Measurements from ENCODE around the gene FBXL19.

DNA sequence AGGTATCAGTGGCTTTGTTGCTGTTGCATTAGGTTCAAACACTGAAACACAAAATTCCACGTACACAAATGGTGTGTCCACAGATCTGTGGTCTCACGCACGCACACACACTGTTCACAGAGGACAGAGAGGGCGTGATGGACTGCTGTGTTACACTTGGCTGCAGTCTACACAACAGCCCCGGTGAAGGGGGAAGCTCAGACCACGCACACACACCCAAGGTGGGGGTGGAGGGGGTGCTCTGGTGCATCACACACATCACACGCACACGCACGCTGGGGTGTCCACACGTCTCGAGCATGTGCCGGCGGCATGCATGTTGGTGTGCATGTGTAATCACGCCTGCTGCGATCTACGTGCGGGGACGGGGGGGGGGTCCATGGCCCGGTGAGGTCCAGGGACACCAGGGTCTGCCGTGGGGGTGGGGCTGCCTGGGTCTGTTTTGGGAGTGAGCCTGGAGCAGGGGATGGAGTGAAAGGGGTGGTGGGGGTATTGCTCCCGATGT is 69.0 kb downstream of the FBXL19 start:
- TF ChIP-seq, protein P1, sequence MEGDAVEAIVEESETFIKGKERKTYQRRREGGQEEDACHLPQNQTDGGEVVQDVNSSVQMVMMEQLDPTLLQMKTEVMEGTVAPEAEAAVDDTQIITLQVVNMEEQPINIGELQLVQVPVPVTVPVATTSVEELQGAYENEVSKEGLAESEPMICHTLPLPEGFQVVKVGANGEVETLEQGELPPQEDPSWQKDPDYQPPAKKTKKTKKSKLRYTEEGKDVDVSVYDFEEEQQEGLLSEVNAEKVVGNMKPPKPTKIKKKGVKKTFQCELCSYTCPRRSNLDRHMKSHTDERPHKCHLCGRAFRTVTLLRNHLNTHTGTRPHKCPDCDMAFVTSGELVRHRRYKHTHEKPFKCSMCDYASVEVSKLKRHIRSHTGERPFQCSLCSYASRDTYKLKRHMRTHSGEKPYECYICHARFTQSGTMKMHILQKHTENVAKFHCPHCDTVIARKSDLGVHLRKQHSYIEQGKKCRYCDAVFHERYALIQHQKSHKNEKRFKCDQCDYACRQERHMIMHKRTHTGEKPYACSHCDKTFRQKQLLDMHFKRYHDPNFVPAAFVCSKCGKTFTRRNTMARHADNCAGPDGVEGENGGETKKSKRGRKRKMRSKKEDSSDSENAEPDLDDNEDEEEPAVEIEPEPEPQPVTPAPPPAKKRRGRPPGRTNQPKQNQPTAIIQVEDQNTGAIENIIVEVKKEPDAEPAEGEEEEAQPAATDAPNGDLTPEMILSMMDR (IDR thresholded peaks at IDR 0.05), result no peak
- no peak for TF ChIP-seq POLR2A (IDR thresholded peaks at IDR 0.05)

All from body of pancreas (tissue), 4 donors.